Stomach smooth muscle (tissue), 2 donors: Measurements from ENCODE around the gene AHNAK.

Source experiments
- H3K27ac ChIP-seq: one replicate; pipeline ENCODE4 v1.7.0; 2013; ENCODE audit warnings: mild to moderate bottlenecking, low read length, inconsistent platforms
- H3K27me3 ChIP-seq, 2 donors: one replicate each; pipeline ENCODE4 v1.7.0; 2013; ENCODE audit warnings: low read length in 2 of 2; ENCODE audit not compliant: insufficient read depth in 2 of 2, control insufficient read depth in 1 of 2
- H3K36me3 ChIP-seq, 2 donors: one replicate each; pipeline ENCODE4 v1.7.0; 2013; ENCODE audit warnings: low read length in 2 of 2; ENCODE audit not compliant: control insufficient read depth in 2 of 2, insufficient read depth in 2 of 2
- H3K4me1 ChIP-seq: one replicate; pipeline ENCODE4 v1.7.0; 2013; ENCODE audit warnings: low read length; ENCODE audit not compliant: control insufficient read depth, insufficient read depth
- H3K4me3 ChIP-seq, 2 donors: one replicate each; pipeline ENCODE4 v1.7.0; 2013; ENCODE audit warnings: low read length in 2 of 2
- H3K9ac ChIP-seq, 2 donors: one replicate each; pipeline ENCODE4 v1.7.0; 2013; ENCODE audit warnings: low read length in 2 of 2, mild to moderate bottlenecking in 1 of 2
- H3K9me3 ChIP-seq, 2 donors: one replicate each; pipeline ENCODE4 v1.7.0; 2013; ENCODE audit warnings: low read length in 2 of 2; ENCODE audit not compliant: control insufficient read depth in 2 of 2
- donor health status: healthy.
- donor health status: Pancreatic carcinoma.

AHNAK gene

GRCh38 chr11:62491571-62492329, 54.9 kb downstream of the AHNAK start:
- Histone ChIP-seq H3K27me3 (no peaks in the 10 kb centered on the region), H3K36me3 (no peaks in the 10 kb centered on the region), H3K9me3 (no peaks in the 10 kb centered on the region), H3K27ac (no peak overlapping the region), H3K9ac (no peak overlapping the region), H3K4me1 (peaks cover 21% of the 10 kb centered on the region), H3K4me3 (no peak overlapping the region)

- Histone ChIP-seq H3K27ac (no peak overlapping the region), H3K9me3 (no peaks in the 10 kb centered on the region), H3K4me3 (peak overlapping the region in 1 of 2 donors; percentile 15), H3K9ac (no peak overlapping the region), H3K27me3 (no peaks in the 10 kb centered on the region), H3K4me1 (peaks cover 22% of the 10 kb centered on the region), H3K36me3 (no peaks in the 10 kb centered on the region)
These were observed 57.4 kb downstream of the AHNAK start for GRCh38 chr11:62489204-62489603.

GRCh38 chr11:62487738-62488551, 58.7 kb downstream of the AHNAK start:
- H3K36me3 ChIP-seq: no peaks in the 10 kb centered on the region
- no peak overlapping the region for H3K9ac ChIP-seq
- H3K27me3 ChIP-seq: no peaks in the 10 kb centered on the region
- peaks cover 22% of the 10 kb centered on the region for H3K4me1 ChIP-seq
- H3K27ac ChIP-seq: peak overlapping the region; percentile 24
- H3K4me3 ChIP-seq: peak overlapping the region in 1 of 2 donors; percentile 20
- no peaks in the 10 kb centered on the region for H3K9me3 ChIP-seq

GRCh38 chr11:62487136-62487535, 59.5 kb downstream of the AHNAK start:
- Histone ChIP-seq H3K27ac (peak overlapping the region; percentile 31), H3K9ac (no peak overlapping the region), H3K4me3 (no peak overlapping the region), H3K27me3 (no peaks in the 10 kb centered on the region), H3K9me3 (no peaks in the 10 kb centered on the region), H3K4me1 (peaks cover 22% of the 10 kb centered on the region), H3K36me3 (no peaks in the 10 kb centered on the region)

GRCh38 chr11:62484352-62484751, 62.3 kb downstream of the AHNAK start:
- H3K4me3 ChIP-seq: no peak overlapping the region
- no peaks in the 10 kb centered on the region for H3K27me3 ChIP-seq
- no peak overlapping the region for H3K9ac ChIP-seq
- peaks cover 26% of the 10 kb centered on the region for H3K4me1 ChIP-seq
- no peak overlapping the region for H3K27ac ChIP-seq
- H3K36me3 ChIP-seq: no peaks in the 10 kb centered on the region
- H3K9me3 ChIP-seq: no peaks in the 10 kb centered on the region

- Histone ChIP-seq H3K4me1 (peaks cover 19% of the 10 kb centered on the region), H3K9ac (no peak overlapping the region), H3K36me3 (no peaks in the 10 kb centered on the region), H3K9me3 (no peaks in the 10 kb centered on the region), H3K4me3 (no peak overlapping the region), H3K27ac (no peak overlapping the region), H3K27me3 (no peaks in the 10 kb centered on the region)
These were observed 63.9 kb downstream of the AHNAK start for GRCh38 chr11:62482753-62483152.

GRCh38 chr11:62479631-62480201, 66.9 kb downstream of the AHNAK start:
- peaks cover 11% of the 10 kb centered on the region for H3K4me1 ChIP-seq
- H3K27me3 ChIP-seq: no peaks in the 10 kb centered on the region
- peak overlapping the region in 1 of 2 donors; percentile 3 for H3K4me3 ChIP-seq
- peak overlapping the region; percentile 86 for H3K27ac ChIP-seq
- no peaks in the 10 kb centered on the region for H3K9me3 ChIP-seq
- peak overlapping the region in 1 of 2 donors; percentile 42 for H3K9ac ChIP-seq
- H3K36me3 ChIP-seq: no peaks in the 10 kb centered on the region

GRCh38 chr11:62477927-62478326, 68.7 kb downstream of the AHNAK start:
- Histone ChIP-seq H3K9me3 (no peaks in the 10 kb centered on the region), H3K4me3 (no peak overlapping the region), H3K4me1 (peaks cover 11% of the 10 kb centered on the region), H3K9ac (no peak overlapping the region), H3K27me3 (no peaks in the 10 kb centered on the region), H3K27ac (no peak overlapping the region), H3K36me3 (no peaks in the 10 kb centered on the region)

- H3K9ac ChIP-seq: peak overlapping the region; percentile 4 to 55
- H3K27me3 ChIP-seq: no peaks in the 10 kb centered on the region
- H3K4me3 ChIP-seq: peak overlapping the region in 1 of 2 donors; percentile 15
- H3K36me3 ChIP-seq: no peaks in the 10 kb centered on the region
- H3K4me1 ChIP-seq: peaks cover 11% of the 10 kb centered on the region
- peak overlapping the region; percentile 94 for H3K27ac ChIP-seq
- no peaks in the 10 kb centered on the region for H3K9me3 ChIP-seq
These were observed 74.3 kb downstream of the AHNAK start for GRCh38 chr11:62472063-62472884.

- Histone ChIP-seq H3K9ac (peak overlapping the region in 1 of 2 donors; percentile 55), H3K36me3 (no peaks in the 10 kb centered on the region), H3K9me3 (no peaks in the 10 kb centered on the region), H3K4me3 (peak overlapping the region in 1 of 2 donors; percentile 15), H3K27me3 (no peaks in the 10 kb centered on the region), H3K27ac (peak overlapping the region; percentile 94), H3K4me1 (peaks cover 11% of the 10 kb centered on the region)
These were observed 75.0 kb downstream of the AHNAK start for GRCh38 chr11:62471603-62472002.
